Uterus (tissue), 4 donors: ENCODE measurements around the gene DNMT3A. TPM values are rescaled to one million over a fixed set of nuclear protein-coding genes. Genes with fewer than 3 reads are reported as not detected.
A peak's percentile ranks its signal among the peaks of the same experiment; 100 is the strongest.

Experiments used
- DNase-seq, 2 donors: peaks; one replicate each; pipeline ENCODE4 v3.0.0-alpha.2; 2019 to 2020
- H3K27ac ChIP-seq, 2 donors: fragments of 200-600 bp; sonication (generic); 1 replicate in 1 of 2; 2 replicates in 1 of 2; pipeline ENCODE4 v1.5.1; 2016 to 2018
- H3K27me3 ChIP-seq, 2 donors: fragments of 200-600 bp; sonication (generic); one replicate each; pipeline ENCODE4 v1.5.1; 2018 to 2019; ENCODE audit warnings: control low read depth in 1 of 2
- H3K36me3 ChIP-seq, 2 donors: fragments of 200-600 bp; sonication (generic); one replicate each; pipeline ENCODE4 v1.5.1; 2019; ENCODE audit warnings: control low read depth in 1 of 2
- H3K4me1 ChIP-seq, 2 donors: fragments of 200-600 bp; sonication (generic); one replicate each; pipeline ENCODE4 v1.5.1; 2018 to 2019; ENCODE audit warnings: control low read depth in 1 of 2
- H3K4me3 ChIP-seq, 2 donors: fragments of 200-600 bp; sonication (generic); 1 replicate in 1 of 2; 2 replicates in 1 of 2; pipeline ENCODE4 v1.5.1; 2018 to 2019; ENCODE audit warnings: mild to moderate bottlenecking in 1 of 2
- H3K9me3 ChIP-seq, 2 donors: fragments of 200-600 bp; sonication (generic); one replicate each; pipeline ENCODE4 v1.5.1; 2019; ENCODE audit warnings: control low read depth in 1 of 2
- CTCF ChIP-seq, 4 experiments: fragments of 200-600 bp in 2 of 4; fragments of 450-650 bp in 2 of 4; sonication (generic) in 2 of 4; IDR thresholded peaks; one replicate each; pipeline ENCODE4 v1.5.1; 2016 to 2019; ENCODE audit warnings: antibody characterized with exemption in 4 of 4, mild to moderate bottlenecking in 2 of 4, moderate library complexity in 1 of 4
- POLR2A ChIP-seq, 2 donors: fragments of 450-650 bp; IDR thresholded peaks; one replicate each; pipeline ENCODE4 v1.6.1; 2016; ENCODE audit warnings: antibody characterized with exemption in 2 of 2, mild to moderate bottlenecking in 1 of 2, moderate library complexity in 1 of 2
- intact Hi-C: fragments of 100-400 bp; cut with DNase I; formaldehyde crosslinking; loops from one replicate; pipeline ENCODE4 v1.15.1; 2023; ENCODE audit warnings: low total_unique reads
- total RNA-seq, 4 donors: library from RNA; depleted of rRNA in 3 of 4; stranded (reverse); fragments of >200 nt in 3 of 4; gene quantifications; one replicate each; pipeline versions ENCODE4 v1.1.0 to v1.2.4, GENCODE V29; 2014 to 2023
- donor health status: DM: yes; HTN: yes; CAD: no.

DNMT3A gene
- total RNA-seq, 4 donors from 2014 or later: 2.3 to 95.8 (median 29.9) TPM

- Histone ChIP-seq H3K9me3 (no peaks in the 10 kb centered on the region), H3K4me1 (peaks cover 0 to 8% of the 10 kb centered on the region in 2 donors), H3K4me3 (no peak overlapping the region), H3K27ac (no peak overlapping the region), H3K27me3 (no peaks in the 10 kb centered on the region), H3K36me3 (no peaks in the 10 kb centered on the region)
- intact Hi-C loops: no loop called here
- TF ChIP-seq CTCF (IDR thresholded peaks at IDR 0.05) (no peak), POLR2A (IDR thresholded peaks at IDR 0.05) (no peak)
- no peak for DNase-seq
These were observed 37.8 kb upstream of the DNMT3A start for GRCh38 chr2:25379535-25379934.

DNA sequence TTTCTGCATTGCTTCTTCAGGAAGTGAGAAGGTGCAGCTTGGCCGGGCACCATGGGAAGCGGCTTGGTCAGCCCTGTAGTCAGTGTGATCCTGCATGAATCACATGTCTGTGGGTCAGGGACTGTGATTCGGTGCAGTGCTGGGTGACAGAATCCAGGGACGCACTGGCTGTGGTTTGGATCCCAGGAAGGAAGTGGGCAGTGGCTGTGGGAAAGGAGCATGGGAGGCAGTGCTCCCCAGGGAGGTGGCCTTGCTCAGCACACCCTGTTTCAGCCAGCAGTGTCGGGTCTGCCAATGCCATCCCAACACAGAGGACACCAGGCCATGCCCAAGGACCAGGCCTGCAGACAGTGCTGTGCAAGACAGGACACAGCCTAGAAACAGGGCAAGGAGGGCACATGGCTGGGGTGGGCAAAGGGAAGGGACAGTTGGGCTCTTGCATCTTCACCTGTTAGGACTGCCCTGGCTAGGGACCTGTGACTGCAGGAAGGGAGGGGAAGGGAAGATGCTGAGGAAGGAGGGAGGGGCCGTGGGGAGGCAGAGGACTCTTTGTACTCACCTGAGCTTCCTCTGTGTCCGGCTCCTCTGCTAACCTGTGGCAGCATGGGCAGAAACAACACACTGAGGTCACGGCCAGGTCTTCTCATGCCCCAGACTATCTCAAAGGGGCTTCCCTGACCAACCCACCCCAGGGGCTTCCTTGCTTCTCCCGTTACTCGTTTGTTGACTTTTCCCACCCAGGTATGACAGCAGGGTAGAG is 37.2 kb upstream of the DNMT3A start:
- intact Hi-C loops: no loop called here
- TF ChIP-seq POLR2A (IDR thresholded peaks at IDR 0.05) (no peak), CTCF (IDR thresholded peaks at IDR 0.05) (no peak)
- H3K4me3 ChIP-seq: no peak overlapping the region
- H3K27me3 ChIP-seq: no peaks in the 10 kb centered on the region
- no peaks in the 10 kb centered on the region for H3K9me3 ChIP-seq
- no peak for DNase-seq
- peaks cover 0 to 8% of the 10 kb centered on the region in 2 donors for H3K4me1 ChIP-seq
- H3K27ac ChIP-seq: no peak overlapping the region
- H3K36me3 ChIP-seq: no peaks in the 10 kb centered on the region

- Histone ChIP-seq H3K4me3 (no peak overlapping the region), H3K9me3 (no peaks in the 10 kb centered on the region), H3K27me3 (no peaks in the 10 kb centered on the region), H3K4me1 (peaks cover 0 to 8% of the 10 kb centered on the region in 2 donors), H3K36me3 (no peaks in the 10 kb centered on the region), H3K27ac (no peak overlapping the region)
- DNase-seq: no peak
- no peak for TF ChIP-seq CTCF (IDR thresholded peaks at IDR 0.05)
- TF ChIP-seq POLR2A (IDR thresholded peaks at IDR 0.05): no peak
- intact Hi-C loops: no loop called here
These were observed 36.2 kb upstream of the DNMT3A start for GRCh38 chr2:25377822-25378421.

GRCh38 chr2:25376750-25377621 is 35.3 kb upstream of the DNMT3A start:
- peak overlapping the region; percentile 14 to 50 for H3K27ac ChIP-seq
- no peaks in the 10 kb centered on the region for H3K27me3 ChIP-seq
- intact Hi-C loops: no loop called here
- peak; percentile 79 to 88 for DNase-seq
- no peaks in the 10 kb centered on the region for H3K36me3 ChIP-seq
- H3K4me1 ChIP-seq: peaks cover 0 to 8% of the 10 kb centered on the region in 2 donors
- no peaks in the 10 kb centered on the region for H3K9me3 ChIP-seq
- H3K4me3 ChIP-seq: peak overlapping the region in 1 of 2 donors; percentile 18
- TF ChIP-seq POLR2A (IDR thresholded peaks at IDR 0.05) (no peak), CTCF (IDR thresholded peaks at IDR 0.05) (peak; percentile 83 to 98 (median 90))
